ENCODE results near the gene WSCD1. TPM values are rescaled to one million over a fixed set of nuclear protein-coding genes. Genes with fewer than 3 reads are reported as not detected.

The WSCD1 gene
- total RNA-seq, 2 donors from 2014 or later: 0.15 TPM; not detected in 1

GRCh38 chr17:6108382-6108781 lies 38.2 kb downstream of the WSCD1 start:
- Mint-ChIP-seq H3K4me3 (no peak overlapping the region), H3K36me3 (ENCODE audit: low read depth) (no peaks in the 10 kb centered on the region), H3K4me1 (no peaks in the 10 kb centered on the region), H3K27ac (no peak overlapping the region), H3K27me3 (peaks cover 45% of the 10 kb centered on the region)
- no peaks in the 10 kb centered on the region for H3K9me3 ChIP-seq (ENCODE audit: control insufficient read depth, low read length, poor library complexity, severe bottlenecking)
- DNase-seq (no peak), ATAC-seq (no peak)

- DNase-seq: no peak
- Mint-ChIP-seq H3K27ac (no peak overlapping the region), H3K4me1 (no peaks in the 10 kb centered on the region), H3K27me3 (peaks cover 50% of the 10 kb centered on the region), H3K36me3 (ENCODE audit: low read depth) (no peaks in the 10 kb centered on the region), H3K4me3 (no peak overlapping the region)
- no peaks in the 10 kb centered on the region for H3K9me3 ChIP-seq (ENCODE audit: control insufficient read depth, low read length, poor library complexity, severe bottlenecking)
- ATAC-seq: no peak
Observed at GRCh38 chr17:6108987-6109386, 38.8 kb downstream of the WSCD1 start.

GRCh38 chr17:6109536-6109935 lies 39.4 kb downstream of the WSCD1 start:
- Mint-ChIP-seq H3K4me3 (no peak overlapping the region), H3K4me1 (no peaks in the 10 kb centered on the region), H3K27ac (no peak overlapping the region), H3K36me3 (ENCODE audit: low read depth) (no peaks in the 10 kb centered on the region), H3K27me3 (peaks cover 50% of the 10 kb centered on the region)
- H3K9me3 ChIP-seq (ENCODE audit: control insufficient read depth, low read length, poor library complexity, severe bottlenecking): no peaks in the 10 kb centered on the region
- DNase-seq (no peak), ATAC-seq (no peak)

GRCh38 chr17:6110088-6110487 lies 39.9 kb downstream of the WSCD1 start:
- H3K27me3 Mint-ChIP-seq: peaks cover 45% of the 10 kb centered on the region
- no peaks in the 10 kb centered on the region for H3K36me3 Mint-ChIP-seq (ENCODE audit: low read depth)
- H3K4me3 Mint-ChIP-seq: no peak overlapping the region
- no peaks in the 10 kb centered on the region for H3K4me1 Mint-ChIP-seq
- no peak for ATAC-seq
- H3K9me3 ChIP-seq (ENCODE audit: control insufficient read depth, low read length, poor library complexity, severe bottlenecking): no peaks in the 10 kb centered on the region
- H3K27ac Mint-ChIP-seq: no peak overlapping the region
- no peak for DNase-seq

GRCh38 chr17:6110592-6110991 lies 40.4 kb downstream of the WSCD1 start:
- no peaks in the 10 kb centered on the region for H3K9me3 ChIP-seq (ENCODE audit: control insufficient read depth, low read length, poor library complexity, severe bottlenecking)
- Mint-ChIP-seq H3K4me1 (no peaks in the 10 kb centered on the region), H3K36me3 (ENCODE audit: low read depth) (no peaks in the 10 kb centered on the region), H3K4me3 (no peak overlapping the region), H3K27me3 (peaks cover 40% of the 10 kb centered on the region), H3K27ac (no peak overlapping the region)
- ATAC-seq (no peak), DNase-seq (no peak)

GRCh38 chr17:6120351-6120750 lies 50.2 kb downstream of the WSCD1 start:
- Mint-ChIP-seq H3K27ac (no peak overlapping the region), H3K36me3 (ENCODE audit: low read depth) (no peaks in the 10 kb centered on the region), H3K4me3 (no peak overlapping the region), H3K27me3 (peaks cover 5% of the 10 kb centered on the region), H3K4me1 (no peaks in the 10 kb centered on the region)
- no peak for ATAC-seq
- no peaks in the 10 kb centered on the region for H3K9me3 ChIP-seq (ENCODE audit: control insufficient read depth, low read length, poor library complexity, severe bottlenecking)
- DNase-seq: no peak

- H3K27ac Mint-ChIP-seq: no peak overlapping the region
- H3K4me1 Mint-ChIP-seq: no peaks in the 10 kb centered on the region
- no peak overlapping the region for H3K4me3 Mint-ChIP-seq
- ATAC-seq: no peak
- DNase-seq: no peak
- no peaks in the 10 kb centered on the region for H3K9me3 ChIP-seq (ENCODE audit: control insufficient read depth, low read length, poor library complexity, severe bottlenecking)
- H3K27me3 Mint-ChIP-seq: no peaks in the 10 kb centered on the region
- H3K36me3 Mint-ChIP-seq (ENCODE audit: low read depth): no peaks in the 10 kb centered on the region
Observed at GRCh38 chr17:6124856-6125255, 54.7 kb downstream of the WSCD1 start.

- Mint-ChIP-seq H3K36me3 (ENCODE audit: low read depth) (no peaks in the 10 kb centered on the region), H3K27me3 (peaks cover 8% of the 10 kb centered on the region), H3K27ac (no peak overlapping the region), H3K4me1 (no peaks in the 10 kb centered on the region), H3K4me3 (no peak overlapping the region)
- ATAC-seq (no peak), DNase-seq (no peak)
- no peaks in the 10 kb centered on the region for H3K9me3 ChIP-seq (ENCODE audit: control insufficient read depth, low read length, poor library complexity, severe bottlenecking)
Observed at GRCh38 chr17:6126768-6127167, 56.6 kb downstream of the WSCD1 start.

GRCh38 chr17:6134721-6135120 lies 64.5 kb downstream of the WSCD1 start:
- ATAC-seq (no peak), DNase-seq (no peak)
- no peaks in the 10 kb centered on the region for H3K4me1 Mint-ChIP-seq
- no peak overlapping the region for H3K4me3 Mint-ChIP-seq
- H3K9me3 ChIP-seq (ENCODE audit: control insufficient read depth, low read length, poor library complexity, severe bottlenecking): no peaks in the 10 kb centered on the region
- H3K36me3 Mint-ChIP-seq (ENCODE audit: low read depth): peaks cover 2% of the 10 kb centered on the region
- no peak overlapping the region for H3K27ac Mint-ChIP-seq
- H3K27me3 Mint-ChIP-seq: peaks cover 67% of the 10 kb centered on the region

GRCh38 chr17:6135236-6135635 lies 65.1 kb downstream of the WSCD1 start:
- DNase-seq (no peak), ATAC-seq (no peak)
- H3K9me3 ChIP-seq (ENCODE audit: control insufficient read depth, low read length, poor library complexity, severe bottlenecking): no peaks in the 10 kb centered on the region
- Mint-ChIP-seq H3K4me3 (no peak overlapping the region), H3K27me3 (peaks cover 71% of the 10 kb centered on the region), H3K36me3 (ENCODE audit: low read depth) (peaks cover 2% of the 10 kb centered on the region), H3K27ac (no peak overlapping the region), H3K4me1 (no peaks in the 10 kb centered on the region)

- no peak for ATAC-seq
- H3K27me3 Mint-ChIP-seq: peaks cover 71% of the 10 kb centered on the region
- no peaks in the 10 kb centered on the region for H3K9me3 ChIP-seq (ENCODE audit: control insufficient read depth, low read length, poor library complexity, severe bottlenecking)
- no peak overlapping the region for H3K27ac Mint-ChIP-seq
- no peak for DNase-seq
- H3K36me3 Mint-ChIP-seq (ENCODE audit: low read depth): peaks cover 2% of the 10 kb centered on the region
- H3K4me3 Mint-ChIP-seq: no peak overlapping the region
- no peaks in the 10 kb centered on the region for H3K4me1 Mint-ChIP-seq
Observed at GRCh38 chr17:6135996-6136395, 65.8 kb downstream of the WSCD1 start.

GRCh38 chr17:6137716-6138502 lies 67.7 kb downstream of the WSCD1 start:
- Mint-ChIP-seq H3K4me3 (no peak overlapping the region), H3K27me3 (peaks cover 60% of the 10 kb centered on the region), H3K36me3 (ENCODE audit: low read depth) (peaks cover 2% of the 10 kb centered on the region), H3K27ac (no peak overlapping the region), H3K4me1 (no peaks in the 10 kb centered on the region)
- DNase-seq (no peak), ATAC-seq (no peak)
- H3K9me3 ChIP-seq (ENCODE audit: control insufficient read depth, low read length, poor library complexity, severe bottlenecking): no peaks in the 10 kb centered on the region

GRCh38 chr17:6138761-6139446 lies 68.7 kb downstream of the WSCD1 start:
- ATAC-seq: no peak
- H3K4me3 Mint-ChIP-seq: no peak overlapping the region
- DNase-seq: no peak

GRCh38 chr17:6139447-6139832 lies 69.3 kb downstream of the WSCD1 start:
- H3K36me3 Mint-ChIP-seq (ENCODE audit: low read depth): peaks cover 2% of the 10 kb centered on the region
- H3K4me3 Mint-ChIP-seq: no peak overlapping the region
- DNase-seq (no peak), ATAC-seq (no peak)
- H3K4me1 Mint-ChIP-seq: no peaks in the 10 kb centered on the region
- no peaks in the 10 kb centered on the region for H3K9me3 ChIP-seq (ENCODE audit: control insufficient read depth, low read length, poor library complexity, severe bottlenecking)
- H3K27me3 Mint-ChIP-seq: peaks cover 51% of the 10 kb centered on the region
- no peak overlapping the region for H3K27ac Mint-ChIP-seq

More at GRCh38 chr17:6138761-6139446, 68.7 kb downstream of the WSCD1 start:
- H3K9me3 ChIP-seq (ENCODE audit: control insufficient read depth, low read length, poor library complexity, severe bottlenecking): no peaks in the 10 kb centered on the region
- Mint-ChIP-seq H3K27me3 (peaks cover 54% of the 10 kb centered on the region), H3K4me1 (no peaks in the 10 kb centered on the region), H3K27ac (no peak overlapping the region), H3K36me3 (ENCODE audit: low read depth) (peaks cover 2% of the 10 kb centered on the region)
